ENCODE results near the gene SLFN11. TPM values are rescaled to one million over a fixed set of nuclear protein-coding genes. Genes with fewer than 3 reads are reported as not detected.

SLFN11 gene
- total and polyA plus RNA-seq, 2 of the 8 experiments (the other 6 are each of a cell fraction or from before 2014, with no cell fraction given) = 0.11 to 0.28 TPM

GRCh38 chr17:35312346-35312745 is 61.1 kb downstream of the SLFN11 start:
- Histone ChIP-seq H3K4ac (replicated peaks; ENCODE audit: insufficient read length, low read depth, low read length) (no peak overlapping the region), H2AK5ac (ENCODE audit: low read depth, low read length) (no peak overlapping the region), H3K9me3 (ENCODE audit: insufficient read depth in 2 of 2, low read depth in 1 of 2, low read length in 1 of 2) (no peaks in the 10 kb centered on the region), H4K91ac (replicated peaks; ENCODE audit: insufficient read length, low read length) (no peak overlapping the region), H3K4me1 (replicated peaks in 1 of 4; ENCODE audit: control insufficient read depth in 3 of 4, insufficient read depth in 4 of 4, low read length in 3 of 4) (peaks cover 0 to 19% (median 10%) of the 10 kb centered on the region in 4 experiments; a peak in 6 of 7 replicates), H4K20me1 (replicated peaks in 1 of 2; ENCODE audit: control insufficient read depth in 1 of 2, insufficient read depth in 2 of 2, low read length in 2 of 2) (no peaks in the 10 kb centered on the region), H3K56ac (replicated peaks; ENCODE audit: insufficient read length, low read depth, low read length) (no peak overlapping the region), H4K5ac (ENCODE audit: insufficient read length, low read depth, low read length) (no peak overlapping the region), H2BK120ac (replicated peaks; ENCODE audit: low read depth, low read length) (no peak overlapping the region), H2BK15ac (ENCODE audit: low read length) (no peak overlapping the region), H4K8ac (ENCODE audit: extremely low read depth, insufficient read depth, low read length) (no peak overlapping the region), H3K27me3 (replicated peaks in 1 of 4; ENCODE audit: control insufficient read depth in 3 of 4, extremely low read depth in 1 of 4, insufficient read depth in 3 of 4, low read length in 3 of 4) (peaks cover 2 to 17% (median 16%) of the 10 kb centered on the region in 4 experiments; a peak in 6 of 7 replicates), H3K79me2 (ENCODE audit: control insufficient read depth in 1 of 2, insufficient read depth in 2 of 2, low read length in 2 of 2) (no peaks in the 10 kb centered on the region), H3K14ac (ENCODE audit: insufficient read length) (no peak overlapping the region), H3K36me3 (ENCODE audit: control insufficient read depth in 2 of 4, insufficient read depth in 4 of 4, low read length in 3 of 4) (no peaks in the 10 kb centered on the region), H3K79me1 (ENCODE audit: low read depth, low read length) (no peaks in the 10 kb centered on the region), H3K4me2 (ENCODE audit: insufficient read depth in 1 of 2, low read depth in 2 of 2, low read length in 2 of 2) (peak overlapping the region in 1 of 2 experiments; percentile 87; a peak in 1 of 4 replicates), H3K9ac (replicated peaks in 1 of 4; ENCODE audit: extremely low read depth in 1 of 4, low read depth in 3 of 4, low read length in 3 of 4) (no peak overlapping the region), H2BK5ac (ENCODE audit: low read depth, low read length) (no peak overlapping the region), H3K4me3 (ENCODE audit: extremely low read depth in 1 of 4, insufficient read depth in 2 of 4, low read depth in 3 of 4, low read length in 4 of 4) (no peak overlapping the region), H3K23me2 (ENCODE audit: low read depth, low read length) (peaks cover 2% of the 10 kb centered on the region; the same call in 1 of the 2 replicates), H2BK12ac (ENCODE audit: low read depth, low read length) (no peak overlapping the region), H3K18ac (ENCODE audit: extremely low read depth, low read length) (no peak overlapping the region), H3K23ac (ENCODE audit: insufficient read length) (no peak overlapping the region), H3K27ac (ENCODE audit: low read depth, low read length) (no peak overlapping the region), H2AFZ (ENCODE audit: low read length) (no peak overlapping the region), H2BK20ac (ENCODE audit: low read length) (no peak overlapping the region)
- FAIRE-seq (no peak), DNase-seq (ENCODE audit: low read depth in 1 of 2, low spot score in 2 of 2) (no peak)
- ChIA-PET CTCF (ENCODE audit: partially characterized antibody) (interaction anchor here (0.8 to 6.8 kb wide), 39 partner anchors 9 to 436 kb away, joined by 3 to 54 read pairs (median 4); partner anchors contain the start of genes SLFN11, SLFN12L and SLFN13), POLR2A (ENCODE audit: partially characterized antibody) (interaction anchor here (0.9 to 2.2 kb wide), 2 partner anchors 40 to 121 kb away, joined by 3 to 9 read pairs; no protein-coding TSS in a partner anchor)
- WGBS, 2 experiments (ENCODE audit: extremely low coverage in 1 of 2, insufficient coverage in 1 of 2, insufficient read length in 1 of 2, insufficient replicate concordance in 2 of 2, low coverage in 1 of 2, low lambda C conversion rate in 2 of 2, missing lambda C conversion rate in 1 of 2) = 70% methylated on average over 3 of the region's 3 CpGs; no CpG with 5 or more reads in 1 of the 2 experiments
- TF ChIP-seq RFX5 (IDR thresholded peaks at IDR 0.05; ENCODE audit: borderline replicate concordance, low read depth, low read length) = no peak
- no peak for TF ChIP-seq EZH2 (IDR thresholded peaks at IDR 0.05; ENCODE audit: low read depth, low read length, severe bottlenecking)
- no peak for TF ChIP-seq NRF1 (IDR thresholded peaks at IDR 0.05; ENCODE audit: low read depth, low read length)
- TF ChIP-seq RXRA (IDR thresholded peaks at IDR 0.05; ENCODE audit: insufficient read depth, low read depth, low read length) = no peak
- no peak for TF ChIP-seq RAD21 (IDR thresholded peaks at IDR 0.05 in 1 of 2, conservative IDR thresholded peaks at IDR 0.05 in 1 of 2; ENCODE audit: low read depth in 2 of 2, low read length in 2 of 2)

All from H1 (cell line).